Activated T-cell treated with anti-CD3 and anti-CD28 coated beads for 24 hours (primary cell): Measurements from ENCODE around the gene SEMA4D.
A peak's percentile ranks its signal among the peaks of the same experiment; 100 is the strongest.
"Not testable (repeated sequence)": the region's sequence is repeated elsewhere in the genome, so short reads cannot be mapped to it uniquely, and the experiment has no call there.

ENCODE experiments used
- DNase-seq: peaks from one replicate; pipeline ENCODE4 v3.0.0-alpha.2; 2020; ENCODE audit warnings: low read depth

The SEMA4D gene

GRCh38 chr9:89352874-89353649 is 144.9 kb downstream of the SEMA4D start:
- DNase-seq = no peak

GRCh38 chr9:89352451-89352850 is 145.5 kb downstream of the SEMA4D start:
- no peak for DNase-seq

- no peak for DNase-seq
These were observed 146.2 kb downstream of the SEMA4D start for GRCh38 chr9:89351584-89352300.

GRCh38 chr9:89350988-89351557 is 146.8 kb downstream of the SEMA4D start:
- no peak for DNase-seq

GRCh38 chr9:89349607-89350006 is 148.3 kb downstream of the SEMA4D start:
- no peak for DNase-seq

- DNase-seq = no peak
These were observed 150.3 kb downstream of the SEMA4D start for GRCh38 chr9:89347651-89348050.

GRCh38 chr9:89346696-89347095 is 151.2 kb downstream of the SEMA4D start:
- DNase-seq = no peak

- DNase-seq = no peak
These were observed 152.4 kb downstream of the SEMA4D start for GRCh38 chr9:89345476-89345875.

- not testable (repeated sequence) for DNase-seq
These were observed 154.1 kb downstream of the SEMA4D start for GRCh38 chr9:89343812-89344211.

GRCh38 chr9:89342948-89343347 is 155.0 kb downstream of the SEMA4D start:
- no peak for DNase-seq

GRCh38 chr9:89342213-89342612 is 155.7 kb downstream of the SEMA4D start:
- no peak for DNase-seq

GRCh38 chr9:89340332-89340731 is 157.6 kb downstream of the SEMA4D start:
- no peak for DNase-seq

- no peak for DNase-seq
These were observed 158.1 kb downstream of the SEMA4D start for GRCh38 chr9:89339807-89340206.

- DNase-seq = no peak
These were observed 167.4 kb downstream of the SEMA4D start for GRCh38 chr9:89330513-89330912.

- DNase-seq = no peak
These were observed 168.0 kb downstream of the SEMA4D start for GRCh38 chr9:89329917-89330316.

GRCh38 chr9:89328064-89328463 is 169.8 kb downstream of the SEMA4D start:
- DNase-seq = no peak

GRCh38 chr9:89325733-89326132 is 172.2 kb downstream of the SEMA4D start:
- no peak for DNase-seq

GRCh38 chr9:89323390-89323789 is 174.5 kb downstream of the SEMA4D start:
- DNase-seq = no peak

GRCh38 chr9:89319015-89319905 is 178.7 kb downstream of the SEMA4D start:
- no peak for DNase-seq

GRCh38 chr9:89318123-89319014 is 179.5 kb downstream of the SEMA4D start, which contains the start of gene SECISBP2:
Gene SECISBP2 (plus strand): TSS chr9:89318500. CDS start chr9:89318577, 77 bp downstream.
- DNase-seq = peak; percentile 93

- no peak for DNase-seq
These were observed 180.6 kb downstream of the SEMA4D start for GRCh38 chr9:89317282-89317681.
